Kidney (tissue), 14 donors: ENCODE results near the gene DYRK2. TPM values are rescaled to one million over a fixed set of nuclear protein-coding genes. Genes with fewer than 3 reads are reported as not detected.

ENCODE experiments used
- DNase-seq, 5 donors: peaks; one replicate each; pipeline ENCODE4 v3.0.0-alpha.2; 2013 to 2020
- FAIRE-seq: peaks from 2 replicates; lab custom pipeline; 2012; peaks lifted over from hg19 to GRCh38; lab: Jason Lieb, UNC
- H3K27ac ChIP-seq, 2 donors: one replicate each; pipeline ENCODE4 v1.7.0; 2013; ENCODE audit warnings: low read depth in 2 of 2, low read length in 2 of 2, inconsistent platforms in 1 of 2
- H3K27me3 ChIP-seq: one replicate; pipeline ENCODE4 v1.7.1; 2013; ENCODE audit warnings: low read length, inconsistent platforms; ENCODE audit not compliant: control insufficient read depth, insufficient read depth
- H3K36me3 ChIP-seq, 3 donors: one replicate each; pipeline versions ENCODE4 v1.7.0 to v1.7.1; 2013; ENCODE audit warnings: low read length in 3 of 3, control low read depth in 1 of 3, inconsistent platforms in 1 of 3; ENCODE audit not compliant: insufficient read depth in 3 of 3, control insufficient read depth in 2 of 3
- H3K4me1 ChIP-seq, 3 donors: one replicate each; pipeline versions ENCODE4 v1.7.0 to v1.7.1; 2013; ENCODE audit warnings: low read length in 3 of 3, inconsistent platforms in 1 of 3, low read depth in 1 of 3; ENCODE audit not compliant: control insufficient read depth in 2 of 3, insufficient read depth in 2 of 3
- H3K4me3 ChIP-seq, 3 donors: one replicate each; pipeline versions ENCODE4 v1.7.0 to v1.8.1; 2013; ENCODE audit warnings: low read length in 3 of 3, control low read depth in 1 of 3, inconsistent platforms in 1 of 3
- H3K9ac ChIP-seq, 3 donors: one replicate each; pipeline versions ENCODE4 v1.7.0 to v1.7.1; 2013; ENCODE audit warnings: low read length in 3 of 3, control low read depth in 1 of 3, inconsistent platforms in 1 of 3
- H3K9me3 ChIP-seq, 3 donors: one replicate each; pipeline versions ENCODE4 v1.7.0 to v1.7.1; 2013; ENCODE audit warnings: low read length in 3 of 3, control low read depth in 1 of 3, inconsistent platforms in 1 of 3; ENCODE audit not compliant: control insufficient read depth in 2 of 3, insufficient read depth in 1 of 3
- CTCF ChIP-seq: IDR thresholded peaks from 3 replicates; pipeline ENCODE4 v1.5.1; 2012; ENCODE audit warnings: mild to moderate bottlenecking, moderate library complexity, borderline replicate concordance; ENCODE audit not compliant: insufficient read depth; ENCODE audit errors: extremely low read depth
- intact Hi-C: fragments of 100-400 bp; cut with DNase I; formaldehyde crosslinking; loops from one replicate; pipeline ENCODE4 v1.11.1; 2022
- polyA plus RNA-seq: library from polyadenylated mRNA; stranded (reverse); fragments of 350-450 nt; fragmentation: Illumina TruSeq; extraction: RNeasy Lipid Tissue Mini Kit (QIAGEN cat#74804); gene quantifications from one replicate; pipeline ENCODE4 v1.2.3, GENCODE V29; 2014; ENCODE audit warnings: low read depth, low replicate concordance; ENCODE audit not compliant: insufficient read depth
- total RNA-seq: library from RNA; stranded (reverse); fragmentation: NEBNext Ultra II Directional; extraction: Animal tissue kit (Norgen Biotek cat#: 25700); gene quantifications from one replicate; pipeline ENCODE4 v1.2.1, GENCODE V29; 2021
- donor health status: control.
- donor health status: control.
- donor health status: control.
- donor health status: control.
- donor health status: control.
- donor health status: DM: yes; HTN: yes; CAD: no.
- donor health status: Normal renal cell carcinoma (clear cell type).

DYRK2 gene
- total and polyA plus RNA-seq, 2 donors from 2014 or later, result 2.8 to 35.4 TPM

GRCh38 chr12:67701121-67701520 lies 52.6 kb downstream of the DYRK2 start:
- Histone ChIP-seq H3K9me3 (no peaks in the 10 kb centered on the region), H3K4me3 (no peak overlapping the region), H3K36me3 (no peaks in the 10 kb centered on the region), H3K9ac (no peak overlapping the region), H3K27me3 (no peaks in the 10 kb centered on the region), H3K27ac (no peak overlapping the region), H3K4me1 (no peaks in the 10 kb centered on the region)
- TF ChIP-seq CTCF, result no peak
- DNase-seq (no peak), FAIRE-seq (no peak)
- intact Hi-C loops, result no loop called here

GRCh38 chr12:67702136-67702535 lies 53.6 kb downstream of the DYRK2 start:
- Histone ChIP-seq H3K4me1 (peaks cover 0 to 2% (median 0%) of the 10 kb centered on the region in 3 donors), H3K27me3 (no peaks in the 10 kb centered on the region), H3K36me3 (no peaks in the 10 kb centered on the region), H3K4me3 (no peak overlapping the region), H3K27ac (no peak overlapping the region), H3K9ac (no peak overlapping the region), H3K9me3 (no peaks in the 10 kb centered on the region)
- intact Hi-C loops, result no loop called here
- TF ChIP-seq CTCF, result no peak
- FAIRE-seq (no peak), DNase-seq (no peak)

- intact Hi-C loops, result no loop called here
- FAIRE-seq (no peak), DNase-seq (no peak)
- Histone ChIP-seq H3K4me3 (no peak overlapping the region), H3K9me3 (no peaks in the 10 kb centered on the region), H3K4me1 (peaks cover 0 to 2% (median 0%) of the 10 kb centered on the region in 3 donors), H3K27me3 (no peaks in the 10 kb centered on the region), H3K9ac (no peak overlapping the region), H3K27ac (no peak overlapping the region), H3K36me3 (no peaks in the 10 kb centered on the region)
- TF ChIP-seq CTCF, result no peak
These were observed 55.5 kb downstream of the DYRK2 start for GRCh38 chr12:67704071-67704470.
